GM12892 (cell line): ENCODE data around the gene PPM1L.

Source experiments
- DNase-seq: peaks from one replicate; pipeline ENCODE4 v3.0.0; 2011; ENCODE audit not compliant: insufficient read length
- FAIRE-seq: peaks from 2 replicates; lab custom pipeline; 2011; peaks lifted over from hg19 to GRCh38; lab: Jason Lieb, UNC
- POLR2A ChIP-seq: IDR thresholded peaks from 2 replicates; pipeline ENCODE4 v1.6.1; 2011; ENCODE audit warnings: low read depth, low read length, control low read depth
- POLR2AphosphoS5 ChIP-seq: IDR thresholded peaks from 2 replicates; pipeline ENCODE4 v1.6.1; 2011; ENCODE audit warnings: low read depth, low read length, control low read depth
- TAF1 ChIP-seq: IDR thresholded peaks from 2 replicates; pipeline ENCODE4 v1.6.1; 2011; ENCODE audit warnings: low read depth, mild to moderate bottlenecking, control low read depth, low read length, borderline replicate concordance

Gene PPM1L

DNA sequence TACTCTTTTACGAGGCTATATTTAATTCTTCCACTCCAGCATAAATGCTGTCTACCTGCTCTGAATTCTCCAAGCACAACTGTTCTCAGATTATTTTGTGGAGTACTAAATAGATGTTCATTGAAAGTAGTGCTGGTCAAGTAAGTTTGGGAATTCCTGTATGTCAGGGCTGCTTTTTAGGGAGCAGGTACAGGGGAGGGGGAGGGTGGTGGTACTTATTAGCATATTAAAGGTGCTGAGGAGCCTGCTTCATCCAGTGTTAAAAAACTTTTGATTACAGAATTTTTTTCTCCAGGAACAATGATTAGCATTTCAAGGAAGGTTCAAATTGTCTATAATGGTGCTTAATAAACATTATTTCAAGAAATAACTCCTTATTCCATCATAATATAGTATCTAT, 59.2 kb downstream of the PPM1L start:
- DNase-seq (no peak), FAIRE-seq (no peak)
- TF ChIP-seq POLR2A (no peak), TAF1 (no peak), POLR2AphosphoS5 (no peak)

GRCh38 chr3:160820022-160820421, 64.0 kb downstream of the PPM1L start:
- no peak for FAIRE-seq
- TF ChIP-seq POLR2A: no peak
- no peak for TF ChIP-seq POLR2AphosphoS5

GRCh38 chr3:160820430-160820829, 64.4 kb downstream of the PPM1L start:
- DNase-seq: no peak
- FAIRE-seq: no peak

More at GRCh38 chr3:160820022-160820421, 64.0 kb downstream of the PPM1L start:
- DNase-seq: no peak

GRCh38 chr3:160822936-160823335, 66.9 kb downstream of the PPM1L start:
- no peak for FAIRE-seq
- no peak for DNase-seq
- TF ChIP-seq POLR2A (no peak), POLR2AphosphoS5 (no peak), TAF1 (no peak)

More at GRCh38 chr3:160820430-160820829, 64.4 kb downstream of the PPM1L start:
- TF ChIP-seq TAF1 (no peak), POLR2AphosphoS5 (no peak), POLR2A (no peak)

DNA sequence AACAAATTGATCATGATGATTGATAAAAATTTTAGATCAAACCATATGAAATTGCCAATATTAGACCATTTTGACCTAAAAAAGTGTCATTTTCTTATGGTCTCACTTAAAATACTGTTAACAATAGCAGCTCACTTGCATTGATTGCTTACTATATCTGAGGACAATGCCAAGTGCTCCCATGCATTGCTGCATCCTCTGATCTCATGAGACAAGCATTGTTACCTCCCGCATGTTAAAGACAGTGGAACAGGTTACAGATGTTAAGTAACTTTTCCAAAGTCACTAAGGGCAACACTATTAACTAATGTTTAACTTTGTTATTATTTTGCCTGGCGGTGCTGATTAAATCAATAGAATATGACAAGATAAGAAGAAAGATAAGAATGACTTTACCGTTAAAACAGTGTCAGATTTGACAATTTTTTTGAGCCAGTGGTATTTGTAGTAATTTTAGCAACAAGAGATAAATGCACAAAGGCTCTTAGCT, 69.3 kb downstream of the PPM1L start:
- DNase-seq: no peak
- TF ChIP-seq POLR2AphosphoS5: no peak
- no peak for TF ChIP-seq TAF1
- no peak for TF ChIP-seq POLR2A
- no peak for FAIRE-seq

DNA sequence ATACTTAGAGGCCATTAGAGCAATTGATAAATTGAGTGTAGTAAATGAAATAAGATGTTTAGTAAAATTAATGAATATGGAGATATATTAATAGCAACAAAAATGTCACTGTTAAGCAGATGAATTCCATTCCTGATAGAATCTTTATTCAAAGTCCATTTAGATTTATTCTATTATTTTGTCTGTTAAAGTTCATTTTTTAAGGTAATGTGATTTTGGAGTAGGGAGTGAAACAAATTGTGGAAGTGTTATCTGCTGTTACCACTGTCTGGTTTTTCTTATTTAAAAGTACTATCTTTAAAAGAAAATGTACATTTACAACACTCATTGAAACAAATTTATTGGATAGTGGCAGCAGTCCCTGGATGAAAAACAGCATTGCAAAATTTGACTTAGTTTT, 70.4 kb downstream of the PPM1L start:
- TF ChIP-seq POLR2A: no peak
- no peak for TF ChIP-seq TAF1
- no peak for TF ChIP-seq POLR2AphosphoS5
- DNase-seq: no peak
- FAIRE-seq: no peak

DNA sequence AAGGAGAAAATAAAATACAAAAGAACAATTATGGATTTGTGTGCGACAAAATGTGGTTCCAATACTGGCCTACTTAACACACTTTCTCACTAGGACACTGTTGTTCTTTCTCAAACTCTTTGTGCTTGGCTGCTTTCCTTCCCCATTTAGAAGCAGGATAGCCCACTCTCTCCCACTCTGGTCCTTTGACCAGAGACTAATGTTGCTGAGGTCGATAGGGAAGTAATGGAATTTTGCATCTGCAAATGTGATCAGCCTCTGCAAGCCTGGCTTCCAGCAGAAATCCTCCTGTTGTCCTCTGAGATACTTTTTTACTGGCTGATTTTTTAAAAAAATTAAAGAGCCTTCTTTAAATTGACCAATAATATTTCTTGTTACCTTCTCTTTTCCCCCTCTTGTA, 71.0 kb downstream of the PPM1L start:
- no peak for FAIRE-seq
- no peak for DNase-seq
- no peak for TF ChIP-seq TAF1
- no peak for TF ChIP-seq POLR2A
- no peak for TF ChIP-seq POLR2AphosphoS5

- FAIRE-seq (no peak), DNase-seq (no peak)
- TF ChIP-seq POLR2A: no peak
- TF ChIP-seq TAF1: no peak
- no peak for TF ChIP-seq POLR2AphosphoS5
These were observed 71.5 kb downstream of the PPM1L start for GRCh38 chr3:160827516-160827915.

DNA sequence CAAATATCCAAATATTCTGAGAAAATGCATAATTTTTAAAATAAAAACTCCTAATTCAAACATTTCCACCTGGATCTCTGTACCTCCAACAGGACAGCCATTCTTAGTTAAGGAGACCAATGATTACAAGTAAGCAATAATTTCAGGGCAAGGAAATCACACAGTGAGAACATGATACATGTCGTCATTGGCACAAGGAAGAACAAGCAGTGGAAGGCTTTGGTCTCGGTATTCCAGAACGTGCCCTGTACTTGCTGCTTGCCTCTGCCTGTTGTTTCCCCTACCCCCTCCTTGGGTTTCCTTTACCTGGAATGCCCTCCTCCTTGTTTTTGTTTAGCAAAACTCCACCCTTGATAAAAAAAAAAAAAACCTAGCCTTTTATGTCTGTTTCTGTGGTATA, 72.8 kb downstream of the PPM1L start:
- TF ChIP-seq POLR2AphosphoS5 (no peak), POLR2A (no peak), TAF1 (no peak)
- FAIRE-seq (no peak), DNase-seq (no peak)

- FAIRE-seq: no peak
- no peak for DNase-seq
- no peak for TF ChIP-seq TAF1
- no peak for TF ChIP-seq POLR2AphosphoS5
- TF ChIP-seq POLR2A: no peak
These were observed 73.5 kb downstream of the PPM1L start for GRCh38 chr3:160829486-160830009.

- DNase-seq: no peak
- FAIRE-seq: no peak
- TF ChIP-seq TAF1 (no peak), POLR2A (no peak), POLR2AphosphoS5 (no peak)
These were observed 74.8 kb downstream of the PPM1L start for GRCh38 chr3:160830796-160831195.

- no peak for TF ChIP-seq TAF1
- no peak for TF ChIP-seq POLR2AphosphoS5
- TF ChIP-seq POLR2A: no peak
- DNase-seq (no peak), FAIRE-seq (no peak)
These were observed 75.4 kb downstream of the PPM1L start for GRCh38 chr3:160831401-160831800.
